Activated naive CD4-positive, alpha-beta T cell treated with anti-CD3 and anti-CD28 coated beads, Interleukin-2, amount 50 U/mL, for 24 hours (primary cell): Measurements from ENCODE around the gene MYPN.
"Not testable (repeated sequence)": the region's sequence is repeated elsewhere in the genome, so short reads cannot be mapped to it uniquely, and the experiment has no call there.

Experiments
- H3K27ac Mint-ChIP-seq: one replicate; pipeline ENCODE4 v1.8.0; 2021; ENCODE audit warnings: mild to moderate bottlenecking, mixed read lengths
- H3K27me3 Mint-ChIP-seq: one replicate; pipeline ENCODE4 v1.8.0; 2021; ENCODE audit warnings: mixed read lengths
- H3K36me3 Mint-ChIP-seq: one replicate; pipeline ENCODE4 v1.8.0; 2021; ENCODE audit warnings: mixed read lengths
- H3K4me1 Mint-ChIP-seq: one replicate; pipeline ENCODE4 v1.8.0; 2021; ENCODE audit warnings: mixed read lengths
- H3K4me3 Mint-ChIP-seq: one replicate; pipeline ENCODE4 v1.8.0; 2021; ENCODE audit warnings: mild to moderate bottlenecking, mixed read lengths
- H3K9me3 Mint-ChIP-seq: one replicate; pipeline ENCODE4 v1.8.0; 2021; ENCODE audit warnings: mixed read lengths

The MYPN gene

GRCh38 chr10:68238371-68238770, 129.1 kb downstream of the MYPN start:
- Mint-ChIP-seq H3K9me3 (no peaks in the 10 kb centered on the region), H3K4me1 (no peaks in the 10 kb centered on the region), H3K36me3 (no peaks in the 10 kb centered on the region), H3K27me3 (no peaks in the 10 kb centered on the region), H3K4me3 (no peak overlapping the region), H3K27ac (no peak overlapping the region)

DNA sequence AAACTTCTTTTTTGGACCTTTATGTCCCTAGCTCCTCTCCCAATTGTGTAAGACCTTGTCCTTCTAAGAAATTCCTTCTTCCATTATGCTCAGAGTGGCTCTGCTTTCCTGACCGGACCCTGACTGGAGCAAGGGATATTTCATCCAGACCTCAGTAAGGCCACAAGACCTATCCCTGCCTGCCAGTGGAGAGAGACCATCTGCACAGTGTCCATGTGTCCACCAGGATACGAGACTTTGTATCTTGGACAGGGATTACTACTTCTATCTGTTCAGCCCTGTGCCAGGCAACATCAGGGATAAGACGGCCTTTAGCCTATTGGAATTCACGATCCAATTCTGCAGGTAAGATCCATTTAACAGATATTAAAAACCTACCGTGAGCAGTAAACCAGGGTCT, 129.8 kb downstream of the MYPN start:
- Mint-ChIP-seq H3K27ac (no peak overlapping the region), H3K36me3 (no peaks in the 10 kb centered on the region), H3K9me3 (no peaks in the 10 kb centered on the region), H3K4me1 (no peaks in the 10 kb centered on the region), H3K27me3 (no peaks in the 10 kb centered on the region), H3K4me3 (no peak overlapping the region)

GRCh38 chr10:68239596-68240150, 130.4 kb downstream of the MYPN start:
- Mint-ChIP-seq H3K27ac (no peak overlapping the region), H3K27me3 (no peaks in the 10 kb centered on the region), H3K9me3 (no peaks in the 10 kb centered on the region), H3K4me1 (no peaks in the 10 kb centered on the region), H3K4me3 (no peak overlapping the region), H3K36me3 (no peaks in the 10 kb centered on the region)

DNA sequence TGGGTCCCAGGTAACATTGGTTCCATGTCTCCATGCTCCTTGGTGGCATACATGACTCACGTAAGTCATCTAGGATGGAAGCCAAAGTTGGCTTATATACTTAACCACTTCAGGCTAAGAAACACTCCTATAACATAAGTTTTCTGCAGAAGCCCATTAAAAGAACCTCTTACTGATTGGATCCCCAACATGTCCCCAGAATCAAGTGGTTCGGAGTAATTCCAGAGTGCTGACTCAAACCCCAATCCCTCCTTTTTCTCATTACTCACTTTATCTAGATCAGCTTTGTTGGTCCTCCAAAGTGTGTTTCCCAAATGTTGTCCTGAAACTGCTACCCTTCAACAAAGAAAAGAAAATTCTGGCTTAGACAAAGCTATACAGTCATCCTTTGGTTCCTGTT, 132.8 kb downstream of the MYPN start:
- H3K36me3 Mint-ChIP-seq: no peaks in the 10 kb centered on the region
- H3K9me3 Mint-ChIP-seq: no peaks in the 10 kb centered on the region
- no peak overlapping the region for H3K27ac Mint-ChIP-seq
- no peak overlapping the region for H3K4me3 Mint-ChIP-seq
- no peaks in the 10 kb centered on the region for H3K4me1 Mint-ChIP-seq
- no peaks in the 10 kb centered on the region for H3K27me3 Mint-ChIP-seq

GRCh38 chr10:68246397-68246796, 137.1 kb downstream of the MYPN start:
- H3K4me1 Mint-ChIP-seq, H3K4me3 Mint-ChIP-seq, H3K36me3 Mint-ChIP-seq, H3K9me3 Mint-ChIP-seq, H3K27ac Mint-ChIP-seq, H3K27me3 Mint-ChIP-seq: not testable (repeated sequence)

- no peak overlapping the region for H3K27ac Mint-ChIP-seq
- no peak overlapping the region for H3K4me3 Mint-ChIP-seq
- no peaks in the 10 kb centered on the region for H3K9me3 Mint-ChIP-seq
- H3K36me3 Mint-ChIP-seq: no peaks in the 10 kb centered on the region
- H3K27me3 Mint-ChIP-seq: no peaks in the 10 kb centered on the region
- H3K4me1 Mint-ChIP-seq: no peaks in the 10 kb centered on the region
Measured at GRCh38 chr10:68247931-68248330, 138.6 kb downstream of the MYPN start.

- no peaks in the 10 kb centered on the region for H3K36me3 Mint-ChIP-seq
- H3K4me1 Mint-ChIP-seq: no peaks in the 10 kb centered on the region
- H3K27ac Mint-ChIP-seq: no peak overlapping the region
Measured at GRCh38 chr10:68249297-68249696, 140.0 kb downstream of the MYPN start.

DNA sequence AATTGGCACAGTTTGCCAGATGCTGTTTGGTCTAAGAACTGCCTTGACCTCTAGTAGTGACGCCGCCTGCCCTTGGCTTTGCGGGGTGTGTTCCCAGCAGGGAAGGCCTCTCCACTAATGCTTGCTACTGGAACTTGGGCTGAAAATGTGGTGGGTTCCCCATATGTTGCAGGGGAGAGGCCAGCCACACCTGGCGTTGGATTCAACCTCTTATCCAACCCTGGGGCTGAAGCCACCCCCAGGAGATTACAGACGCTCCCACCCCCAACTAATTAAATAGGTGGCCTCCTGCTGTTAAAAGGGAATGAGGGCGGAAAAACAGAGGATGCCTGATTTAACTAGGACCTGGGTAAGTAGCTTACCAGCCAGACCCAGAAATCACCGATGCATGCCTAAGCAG, 141.9 kb downstream of the MYPN start:
- no peak overlapping the region for H3K27ac Mint-ChIP-seq
- H3K27me3 Mint-ChIP-seq: peaks cover 3% of the 10 kb centered on the region
- no peaks in the 10 kb centered on the region for H3K36me3 Mint-ChIP-seq
- no peaks in the 10 kb centered on the region for H3K4me1 Mint-ChIP-seq
- no peak overlapping the region for H3K4me3 Mint-ChIP-seq
- no peaks in the 10 kb centered on the region for H3K9me3 Mint-ChIP-seq

More at GRCh38 chr10:68249297-68249696, 140.0 kb downstream of the MYPN start:
- H3K27me3 Mint-ChIP-seq: no peaks in the 10 kb centered on the region
- no peak overlapping the region for H3K4me3 Mint-ChIP-seq
- H3K9me3 Mint-ChIP-seq: no peaks in the 10 kb centered on the region

GRCh38 chr10:68251625-68252495, 142.6 kb downstream of the MYPN start:
- no peak overlapping the region for H3K27ac Mint-ChIP-seq
- H3K4me3 Mint-ChIP-seq: no peak overlapping the region
- peaks cover 3% of the 10 kb centered on the region for H3K27me3 Mint-ChIP-seq
- no peaks in the 10 kb centered on the region for H3K4me1 Mint-ChIP-seq
- H3K36me3 Mint-ChIP-seq: no peaks in the 10 kb centered on the region
- H3K9me3 Mint-ChIP-seq: no peaks in the 10 kb centered on the region

DNA sequence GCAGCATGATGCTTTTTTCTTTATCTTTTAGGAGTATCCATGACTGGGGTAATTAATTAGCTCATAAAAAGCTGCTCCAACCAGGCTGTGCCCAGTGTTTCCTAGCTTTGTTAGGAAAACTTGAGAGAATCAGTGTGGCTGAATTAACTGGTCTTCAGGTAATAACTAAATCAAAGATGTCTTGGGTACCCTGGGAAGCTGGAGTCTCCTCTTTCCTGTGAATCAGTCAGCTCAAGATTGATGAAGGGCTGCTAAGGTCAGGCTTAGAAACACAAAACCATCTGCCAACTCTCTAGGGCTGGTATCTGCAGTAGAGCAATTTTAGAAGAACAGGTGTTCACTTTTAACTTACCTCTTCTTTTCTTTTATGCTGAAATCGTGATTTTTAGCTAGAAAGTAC, 144.1 kb downstream of the MYPN start:
- Mint-ChIP-seq H3K4me3 (no peak overlapping the region), H3K27ac (no peak overlapping the region), H3K4me1 (no peaks in the 10 kb centered on the region), H3K9me3 (no peaks in the 10 kb centered on the region), H3K27me3 (peaks cover 5% of the 10 kb centered on the region), H3K36me3 (no peaks in the 10 kb centered on the region)

- H3K4me3 Mint-ChIP-seq: no peak overlapping the region
- peaks cover 3% of the 10 kb centered on the region for H3K27me3 Mint-ChIP-seq
- H3K27ac Mint-ChIP-seq: no peak overlapping the region
- H3K36me3 Mint-ChIP-seq: no peaks in the 10 kb centered on the region
- no peaks in the 10 kb centered on the region for H3K9me3 Mint-ChIP-seq
- no peaks in the 10 kb centered on the region for H3K4me1 Mint-ChIP-seq
Measured at GRCh38 chr10:68261132-68261856, 152.0 kb downstream of the MYPN start.
